Measurements from ENCODE around the gene FBXW10B. TPM values are rescaled to one million over a fixed set of nuclear protein-coding genes. Genes with fewer than 3 reads are reported as not detected.

The FBXW10B gene
- total RNA-seq, 1 experiment from 2014 or later = not detected

DNA sequence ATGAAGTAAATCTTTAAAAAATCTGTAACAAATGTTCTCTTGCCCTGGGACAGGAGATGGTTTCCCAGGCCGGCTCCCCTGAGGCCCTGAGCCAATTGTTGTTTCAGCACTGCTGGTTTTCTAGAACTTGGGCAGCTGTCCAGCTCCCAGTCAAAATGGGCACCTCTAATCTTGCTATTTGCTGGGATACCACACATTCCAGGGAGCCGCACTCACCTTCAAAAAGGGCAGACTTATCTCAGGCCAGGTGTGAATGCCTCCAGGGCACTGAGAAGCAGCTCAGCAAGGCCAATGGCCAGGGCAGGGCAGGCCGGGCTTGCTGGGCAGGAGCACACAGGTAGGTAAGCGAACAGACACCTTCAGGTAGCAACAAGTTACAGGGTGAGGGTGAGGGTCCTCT is 40.2 kb upstream of the FBXW10B start:
- Histone ChIP-seq H3K27ac (ENCODE audit: insufficient read length, low read depth, low read length) (no peak overlapping the region), H2AK5ac (ENCODE audit: insufficient read length, low read length) (no peak overlapping the region), H4K5ac (ENCODE audit: insufficient read length, low read depth, low read length) (no peak overlapping the region), H3K56ac (ENCODE audit: insufficient read length, low read depth, low read length) (no peak overlapping the region), H4K8ac (replicated peaks; ENCODE audit: insufficient read length, low read depth, low read length) (no peak overlapping the region), H3K4me1 (ENCODE audit: insufficient read depth, low read length) (no peaks in the 10 kb centered on the region), H2BK120ac (ENCODE audit: low read depth, low read length, poor library complexity, severe bottlenecking) (no peak overlapping the region), H2BK12ac (ENCODE audit: insufficient read length, low read depth, low read length) (no peak overlapping the region), H3K23ac (ENCODE audit: insufficient read length, low read depth, low read length) (no peak overlapping the region), H3K4me2 (ENCODE audit: insufficient read depth, insufficient read length, low read length) (no peak overlapping the region), H3K79me1 (ENCODE audit: insufficient read depth, low read depth, low read length, poor library complexity, severe bottlenecking) (no peaks in the 10 kb centered on the region), H4K20me1 (ENCODE audit: control insufficient read depth, insufficient read depth, insufficient read length) (no peaks in the 10 kb centered on the region), H3T11ph (ENCODE audit: low read length) (no peak overlapping the region), H2BK5ac (ENCODE audit: insufficient read length, low read length) (no peak overlapping the region), H3K23me2 (ENCODE audit: insufficient read length, low read depth, low read length, poor library complexity, severe bottlenecking) (no peaks in the 10 kb centered on the region), H4K91ac (ENCODE audit: insufficient read length, low read depth, low read length) (no peak overlapping the region), H3K4ac (ENCODE audit: low read depth, low read length) (no peak overlapping the region), H2BK20ac (ENCODE audit: low read depth, low read length, poor library complexity, severe bottlenecking) (no peak overlapping the region), H3K14ac (ENCODE audit: insufficient read depth, low read length) (no peak overlapping the region; the same call in 1 of the 2 replicates), H3K79me2 (ENCODE audit: insufficient read depth, low read length) (no peaks in the 10 kb centered on the region), H3K27me3 (ENCODE audit: insufficient read depth, low read length) (no peaks in the 10 kb centered on the region), H2AFZ (ENCODE audit: low read length) (no peak overlapping the region), H3K9ac (ENCODE audit: extremely low read depth, insufficient read length, low read length) (no peak overlapping the region), H3K18ac (ENCODE audit: insufficient read length, low read depth, low read length) (no peak overlapping the region), H3K9me3 (ENCODE audit: control insufficient read depth, low read depth, low read length) (no peaks in the 10 kb centered on the region), H2BK15ac (ENCODE audit: low read depth, low read length) (no peak overlapping the region)
- Mint-ChIP-seq H3K9me3 (no peaks in the 10 kb centered on the region), H3K36me3 (ENCODE audit: insufficient read depth in 1 of 3, low read depth in 3 of 3) (peaks cover 10 to 39% (median 30%) of the 10 kb centered on the region in 3 experiments; a peak in 6 of 7 replicates), H3K4me3 (no peak overlapping the region), H3K27ac (no peak overlapping the region; a peak in 1 of 7 replicates), H3K27me3 (ENCODE audit: low read depth) (no peaks in the 10 kb centered on the region), H3K4me1 (peaks cover 14 to 23% of the 10 kb centered on the region in 2 experiments)
- peak; percentile 58 for DNase-seq
- WGBS (ENCODE audit: extremely low coverage, insufficient read length, low lambda C conversion rate) = no CpG with 5 or more reads among the region's 4 CpGs
- TF ChIP-seq, protein P1, sequence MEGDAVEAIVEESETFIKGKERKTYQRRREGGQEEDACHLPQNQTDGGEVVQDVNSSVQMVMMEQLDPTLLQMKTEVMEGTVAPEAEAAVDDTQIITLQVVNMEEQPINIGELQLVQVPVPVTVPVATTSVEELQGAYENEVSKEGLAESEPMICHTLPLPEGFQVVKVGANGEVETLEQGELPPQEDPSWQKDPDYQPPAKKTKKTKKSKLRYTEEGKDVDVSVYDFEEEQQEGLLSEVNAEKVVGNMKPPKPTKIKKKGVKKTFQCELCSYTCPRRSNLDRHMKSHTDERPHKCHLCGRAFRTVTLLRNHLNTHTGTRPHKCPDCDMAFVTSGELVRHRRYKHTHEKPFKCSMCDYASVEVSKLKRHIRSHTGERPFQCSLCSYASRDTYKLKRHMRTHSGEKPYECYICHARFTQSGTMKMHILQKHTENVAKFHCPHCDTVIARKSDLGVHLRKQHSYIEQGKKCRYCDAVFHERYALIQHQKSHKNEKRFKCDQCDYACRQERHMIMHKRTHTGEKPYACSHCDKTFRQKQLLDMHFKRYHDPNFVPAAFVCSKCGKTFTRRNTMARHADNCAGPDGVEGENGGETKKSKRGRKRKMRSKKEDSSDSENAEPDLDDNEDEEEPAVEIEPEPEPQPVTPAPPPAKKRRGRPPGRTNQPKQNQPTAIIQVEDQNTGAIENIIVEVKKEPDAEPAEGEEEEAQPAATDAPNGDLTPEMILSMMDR (conservative IDR thresholded peaks at IDR 0.05) = no peak
